ENCODE measurements around the gene AKR1D1. TPM values are rescaled to one million over a fixed set of nuclear protein-coding genes. Genes with fewer than 3 reads are reported as not detected.
A peak's percentile ranks its signal among the peaks of the same experiment; 100 is the strongest.
"Not testable (repeated sequence)": the region's sequence is repeated elsewhere in the genome, so short reads cannot be mapped to it uniquely, and the experiment has no call there.

Gene AKR1D1
- total and polyA plus RNA-seq, 2 donors (not counting 1 experiment from before 2014, with no cell fraction given): not detected

DNA sequence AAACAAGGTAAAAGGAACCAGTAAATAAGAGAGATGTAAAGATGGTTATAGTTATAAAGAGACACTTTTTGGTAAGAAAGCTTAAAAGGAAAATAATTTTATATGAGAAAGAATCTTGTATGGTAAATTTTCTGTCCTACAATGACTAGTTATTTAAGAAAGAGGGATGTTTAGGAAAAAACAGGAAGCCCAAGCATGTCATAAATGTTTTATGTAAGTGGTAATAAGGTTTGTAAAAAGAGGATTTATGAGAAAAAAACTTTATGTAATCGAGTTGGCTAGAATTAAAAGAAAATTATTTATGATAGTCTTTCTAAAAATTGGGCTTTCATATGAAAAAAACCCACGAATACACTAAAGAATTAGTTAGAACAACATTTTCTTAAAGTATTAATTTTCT is 40.1 kb upstream of the AKR1D1 start:
- Histone ChIP-seq H3K27me3 (replicated peaks in 1 of 4; ENCODE audit: control extremely low read depth in 1 of 4, control insufficient read depth in 3 of 4, insufficient read depth in 4 of 4, low read length in 3 of 4) (no peaks in the 10 kb centered on the region), H3K4me2 (replicated peaks; ENCODE audit: low read depth, low read length, poor library complexity, severe bottlenecking) (no peak overlapping the region), H3K79me2 (ENCODE audit: control insufficient read depth, insufficient read depth, low read length) (no peaks in the 10 kb centered on the region), H3K4me3 (ENCODE audit: control extremely low read depth in 1 of 5, extremely low read depth in 1 of 5, insufficient read depth in 1 of 5, low read depth in 2 of 5, low read length in 4 of 5) (no peak overlapping the region), H2AFZ (ENCODE audit: insufficient read depth, low read depth, low read length, poor library complexity, severe bottlenecking) (no peak overlapping the region), H3K9me3 (ENCODE audit: control extremely low read depth in 1 of 3, control insufficient read depth in 2 of 3, insufficient read depth in 1 of 3, low read length in 2 of 3) (peaks cover 0 to 10% (median 0%) of the 10 kb centered on the region in 3 donors), H3K27ac (ENCODE audit: low read length in 2 of 2) (no peak overlapping the region), H3K36me3 (replicated peaks in 1 of 2; ENCODE audit: control extremely low read depth in 1 of 2, control insufficient read depth in 1 of 2, extremely low read depth in 1 of 2, insufficient read depth in 2 of 2, low read length in 1 of 2) (no peaks in the 10 kb centered on the region), H4K20me1 (ENCODE audit: control insufficient read depth, insufficient read depth, low read length, poor library complexity, severe bottlenecking) (no peaks in the 10 kb centered on the region), H3K9ac (ENCODE audit: low read length) (no peak overlapping the region), H3K4me1 (ENCODE audit: control insufficient read depth in 2 of 2, insufficient read depth in 2 of 2, low read length in 2 of 2) (peaks cover 28 to 35% of the 10 kb centered on the region in 2 donors)
- ChIA-PET CTCF (no interaction called here), POLR2A (no interaction called here)
- Mint-ChIP-seq H3K27me3 (peaks cover 4% of the 10 kb centered on the region), H3K9me3 (ENCODE audit: insufficient read depth) (peaks cover 3% of the 10 kb centered on the region), H3K4me3 (no peak overlapping the region), H3K27ac (no peak overlapping the region), H3K4me1 (peaks cover 49% of the 10 kb centered on the region)
- DNase-seq: no peak
- WGBS (ENCODE audit: insufficient coverage): no CpG with 5 or more reads among the region's 2 CpGs
- TF ChIP-seq, protein P1, sequence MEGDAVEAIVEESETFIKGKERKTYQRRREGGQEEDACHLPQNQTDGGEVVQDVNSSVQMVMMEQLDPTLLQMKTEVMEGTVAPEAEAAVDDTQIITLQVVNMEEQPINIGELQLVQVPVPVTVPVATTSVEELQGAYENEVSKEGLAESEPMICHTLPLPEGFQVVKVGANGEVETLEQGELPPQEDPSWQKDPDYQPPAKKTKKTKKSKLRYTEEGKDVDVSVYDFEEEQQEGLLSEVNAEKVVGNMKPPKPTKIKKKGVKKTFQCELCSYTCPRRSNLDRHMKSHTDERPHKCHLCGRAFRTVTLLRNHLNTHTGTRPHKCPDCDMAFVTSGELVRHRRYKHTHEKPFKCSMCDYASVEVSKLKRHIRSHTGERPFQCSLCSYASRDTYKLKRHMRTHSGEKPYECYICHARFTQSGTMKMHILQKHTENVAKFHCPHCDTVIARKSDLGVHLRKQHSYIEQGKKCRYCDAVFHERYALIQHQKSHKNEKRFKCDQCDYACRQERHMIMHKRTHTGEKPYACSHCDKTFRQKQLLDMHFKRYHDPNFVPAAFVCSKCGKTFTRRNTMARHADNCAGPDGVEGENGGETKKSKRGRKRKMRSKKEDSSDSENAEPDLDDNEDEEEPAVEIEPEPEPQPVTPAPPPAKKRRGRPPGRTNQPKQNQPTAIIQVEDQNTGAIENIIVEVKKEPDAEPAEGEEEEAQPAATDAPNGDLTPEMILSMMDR (IDR thresholded peaks at IDR 0.05): no peak
- TF ChIP-seq EZH2 (IDR thresholded peaks at IDR 0.05; ENCODE audit: borderline replicate concordance, insufficient read depth, low read depth, low read length, poor library complexity, severe bottlenecking): no peak
- no peak for ATAC-seq (ENCODE audit: low read depth)
- intact Hi-C loops (cut with micrococcal nuclease): no loop called here

DNA sequence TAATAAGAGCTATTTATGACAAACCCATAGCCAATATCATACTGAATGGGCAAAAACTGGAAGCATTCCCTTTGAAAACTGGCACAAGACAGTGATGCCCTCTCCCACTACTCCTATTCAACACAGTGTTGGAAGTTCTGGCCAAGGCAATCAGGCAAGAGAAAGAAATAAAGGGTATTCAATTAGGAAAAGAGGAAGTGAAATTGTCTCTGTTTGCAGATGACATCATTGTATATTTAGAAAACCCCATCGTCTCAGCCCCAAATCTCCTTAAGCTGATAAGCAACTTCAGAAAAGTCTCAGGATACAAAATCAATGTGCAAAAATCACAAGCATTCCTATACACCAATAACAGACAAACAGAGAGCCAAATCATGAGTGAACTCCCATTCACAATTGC is 36.2 kb upstream of the AKR1D1 start:
- H3K27ac Mint-ChIP-seq; H2AFZ ChIP-seq (ENCODE audit: insufficient read depth, low read depth, low read length, poor library complexity, severe bottlenecking); H3K27me3 ChIP-seq (replicated peaks in 1 of 4; ENCODE audit: control extremely low read depth in 1 of 4, control insufficient read depth in 3 of 4, insufficient read depth in 4 of 4, low read length in 3 of 4); H3K36me3 ChIP-seq (replicated peaks in 1 of 2; ENCODE audit: control extremely low read depth in 1 of 2, control insufficient read depth in 1 of 2, extremely low read depth in 1 of 2, insufficient read depth in 2 of 2, low read length in 1 of 2); intact Hi-C loops (cut with micrococcal nuclease); ATAC-seq (ENCODE audit: low read depth); H4K20me1 ChIP-seq (ENCODE audit: control insufficient read depth, insufficient read depth, low read length, poor library complexity, severe bottlenecking); H3K27ac ChIP-seq (ENCODE audit: low read length in 2 of 2); H3K4me3 ChIP-seq (ENCODE audit: control extremely low read depth in 1 of 5, extremely low read depth in 1 of 5, insufficient read depth in 1 of 5, low read depth in 2 of 5, low read length in 4 of 5); H3K4me1 ChIP-seq (ENCODE audit: control insufficient read depth in 2 of 2, insufficient read depth in 2 of 2, low read length in 2 of 2); DNase-seq; H3K79me2 ChIP-seq (ENCODE audit: control insufficient read depth, insufficient read depth, low read length); H3K27me3 Mint-ChIP-seq; H3K9me3 ChIP-seq (ENCODE audit: control extremely low read depth in 1 of 3, control insufficient read depth in 2 of 3, insufficient read depth in 1 of 3, low read length in 2 of 3); POLR2A ChIA-PET; H3K9ac ChIP-seq (ENCODE audit: low read length); H3K9me3 Mint-ChIP-seq (ENCODE audit: insufficient read depth); H3K4me2 ChIP-seq (replicated peaks; ENCODE audit: low read depth, low read length, poor library complexity, severe bottlenecking): not testable (repeated sequence)
- peak overlapping the region; percentile 8 for H3K4me3 Mint-ChIP-seq
- peaks cover 25% of the 10 kb centered on the region for H3K4me1 Mint-ChIP-seq
- CTCF ChIA-PET: interaction anchor here (1.0 kb wide), 1 partner anchor 31 kb away, joined by 3 read pairs; no protein-coding TSS in a partner anchor
- WGBS (ENCODE audit: insufficient coverage): no CpG with 5 or more reads among the region's 1 CpG

Measured in B cell (primary cell).